ENCODE data around the gene POLR1D.

The POLR1D gene

DNA sequence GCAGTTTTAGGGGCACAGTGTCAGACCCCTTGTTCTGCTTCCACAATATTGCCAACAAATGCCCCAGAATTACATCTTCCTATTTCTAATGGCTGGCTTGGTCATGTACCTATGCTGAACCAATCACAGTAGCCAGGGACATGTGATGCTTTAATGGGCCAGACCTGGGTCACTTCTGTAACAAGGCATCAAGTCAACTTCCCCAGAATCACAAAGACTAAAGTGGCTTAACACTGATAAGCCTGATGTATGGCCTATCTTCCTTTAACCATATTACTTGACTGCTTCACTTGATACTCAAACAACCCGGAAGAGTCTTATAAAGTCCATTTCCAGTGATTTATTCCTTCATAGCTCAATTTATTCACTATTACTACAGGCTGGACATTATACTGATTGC lies 21.0 kb upstream of the POLR1D start:
- Mint-ChIP-seq H3K27ac (no peak overlapping the region), H3K9me3 (no peaks in the 10 kb centered on the region), H3K27me3 (ENCODE audit: low read depth) (no peaks in the 10 kb centered on the region), H3K4me3 (no peak overlapping the region), H3K36me3 (ENCODE audit: low read depth) (no peaks in the 10 kb centered on the region), H3K4me1 (ENCODE audit: low read depth) (peaks cover 5% of the 10 kb centered on the region)

DNA sequence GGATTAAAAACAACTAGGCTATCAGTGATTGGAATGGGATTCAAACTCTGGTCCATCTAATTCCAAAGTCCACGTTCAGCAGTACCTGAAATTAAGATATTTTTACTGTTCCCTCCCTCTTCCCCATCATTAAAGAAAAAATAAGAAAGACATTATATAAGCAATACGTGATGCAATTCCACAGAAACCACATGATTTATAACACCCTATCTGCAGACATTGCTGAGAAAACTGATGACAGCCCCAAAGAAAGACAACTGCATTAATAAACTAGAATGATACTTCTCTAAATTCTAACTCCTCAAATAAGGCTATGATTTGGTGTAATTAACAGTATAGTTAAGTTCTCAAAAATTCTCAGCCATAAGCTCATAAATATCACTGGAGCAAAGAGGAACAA lies 20.5 kb upstream of the POLR1D start:
- no peaks in the 10 kb centered on the region for H3K9me3 Mint-ChIP-seq
- H3K4me1 Mint-ChIP-seq (ENCODE audit: low read depth) = peaks cover 5% of the 10 kb centered on the region
- H3K27me3 Mint-ChIP-seq (ENCODE audit: low read depth) = no peaks in the 10 kb centered on the region
- H3K36me3 Mint-ChIP-seq (ENCODE audit: low read depth) = no peaks in the 10 kb centered on the region
- H3K4me3 Mint-ChIP-seq = no peak overlapping the region
- H3K27ac Mint-ChIP-seq = no peak overlapping the region

DNA sequence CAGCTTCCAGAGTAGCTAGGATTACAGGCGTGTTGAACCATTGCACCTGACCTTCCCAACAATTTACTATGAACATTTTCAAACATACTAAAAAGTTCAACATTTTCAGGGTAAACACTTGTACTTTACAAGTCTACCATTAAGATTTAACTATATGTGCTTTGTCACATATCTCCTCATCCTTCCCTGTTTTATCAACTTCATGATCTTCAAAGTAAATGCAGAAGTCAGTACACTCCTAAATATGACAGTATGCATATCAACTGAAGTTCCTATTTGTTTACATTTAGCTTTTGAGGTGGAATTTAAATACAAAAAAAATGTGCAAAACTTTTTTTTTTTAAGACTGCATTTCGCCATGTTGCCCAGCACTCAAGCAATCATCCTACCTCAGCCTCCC lies 19.9 kb upstream of the POLR1D start:
- Mint-ChIP-seq H3K27me3 (ENCODE audit: low read depth) (no peaks in the 10 kb centered on the region), H3K36me3 (ENCODE audit: low read depth) (no peaks in the 10 kb centered on the region), H3K9me3 (no peaks in the 10 kb centered on the region), H3K4me3 (no peak overlapping the region), H3K4me1 (ENCODE audit: low read depth) (peaks cover 5% of the 10 kb centered on the region), H3K27ac (no peak overlapping the region)

DNA sequence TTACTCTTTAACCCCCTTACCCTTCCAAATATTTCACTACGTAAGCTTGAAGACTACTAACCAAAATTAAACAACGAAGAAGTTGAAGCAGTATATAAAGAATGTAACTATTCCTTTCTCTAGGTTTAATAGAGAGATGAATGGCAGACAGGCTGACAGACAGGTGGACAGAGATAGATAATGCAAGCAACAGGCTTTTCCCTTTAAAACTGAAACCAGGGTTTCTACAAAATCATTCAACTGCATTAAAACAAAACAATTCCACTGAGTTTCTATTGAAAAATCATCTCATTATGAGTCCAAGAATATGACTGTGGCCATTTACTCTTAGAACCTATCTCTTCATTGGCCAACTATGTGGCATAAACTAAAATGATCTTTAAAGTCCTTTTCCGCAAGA lies 16.6 kb upstream of the POLR1D start:
- H3K36me3 Mint-ChIP-seq (ENCODE audit: low read depth) = no peaks in the 10 kb centered on the region
- H3K4me1 Mint-ChIP-seq (ENCODE audit: low read depth) = peaks cover 5% of the 10 kb centered on the region
- H3K27me3 Mint-ChIP-seq (ENCODE audit: low read depth) = no peaks in the 10 kb centered on the region
- H3K4me3 Mint-ChIP-seq = no peak overlapping the region
- no peaks in the 10 kb centered on the region for H3K9me3 Mint-ChIP-seq
- no peak overlapping the region for H3K27ac Mint-ChIP-seq

- H3K27me3 Mint-ChIP-seq (ENCODE audit: low read depth) = no peaks in the 10 kb centered on the region
- no peak overlapping the region for H3K27ac Mint-ChIP-seq
- no peaks in the 10 kb centered on the region for H3K9me3 Mint-ChIP-seq
- no peaks in the 10 kb centered on the region for H3K36me3 Mint-ChIP-seq (ENCODE audit: low read depth)
- H3K4me1 Mint-ChIP-seq (ENCODE audit: low read depth) = peaks cover 2% of the 10 kb centered on the region
- H3K4me3 Mint-ChIP-seq = no peak overlapping the region
These were observed 16.0 kb upstream of the POLR1D start for GRCh38 chr13:27605610-27606200.

- Mint-ChIP-seq H3K27me3 (ENCODE audit: low read depth) (no peaks in the 10 kb centered on the region), H3K27ac (no peak overlapping the region), H3K9me3 (no peaks in the 10 kb centered on the region), H3K4me1 (ENCODE audit: low read depth) (peaks cover 2% of the 10 kb centered on the region), H3K36me3 (ENCODE audit: low read depth) (no peaks in the 10 kb centered on the region), H3K4me3 (no peak overlapping the region)
These were observed 14.6 kb upstream of the POLR1D start for GRCh38 chr13:27607125-27607524.

- Mint-ChIP-seq H3K27ac (no peak overlapping the region), H3K36me3 (ENCODE audit: low read depth) (no peaks in the 10 kb centered on the region), H3K9me3 (peaks cover 6% of the 10 kb centered on the region), H3K4me3 (no peak overlapping the region), H3K27me3 (ENCODE audit: low read depth) (no peaks in the 10 kb centered on the region), H3K4me1 (ENCODE audit: low read depth) (peaks cover 18% of the 10 kb centered on the region)
These were observed 8.1 kb upstream of the POLR1D start for GRCh38 chr13:27613628-27614027.

DNA sequence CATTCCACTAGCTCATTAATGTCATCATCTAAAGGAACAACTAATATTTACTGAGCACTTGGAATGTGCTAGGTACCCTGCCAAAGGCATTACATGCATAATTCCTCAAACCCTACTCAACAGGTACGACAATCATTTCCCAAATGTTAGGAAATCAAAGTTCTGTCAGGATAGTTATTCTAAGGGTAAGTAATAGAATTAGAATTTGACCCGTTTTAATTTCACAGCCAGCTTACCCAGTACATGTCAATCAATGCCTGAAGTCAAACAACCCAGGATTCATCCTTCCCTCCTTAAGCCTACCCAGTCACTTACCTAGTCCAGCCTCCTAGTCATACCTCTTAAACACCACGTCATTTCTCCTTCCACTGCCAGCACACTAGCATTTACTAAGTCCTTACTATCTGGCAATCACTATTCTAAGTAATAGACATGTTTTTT lies 3.8 kb upstream of the POLR1D start:
- H3K27me3 Mint-ChIP-seq (ENCODE audit: low read depth) = no peaks in the 10 kb centered on the region
- peaks cover 26% of the 10 kb centered on the region for H3K4me1 Mint-ChIP-seq (ENCODE audit: low read depth)
- H3K9me3 Mint-ChIP-seq = peaks cover 6% of the 10 kb centered on the region
- H3K27ac Mint-ChIP-seq = no peak overlapping the region
- H3K4me3 Mint-ChIP-seq = no peak overlapping the region
- H3K36me3 Mint-ChIP-seq (ENCODE audit: low read depth) = peaks cover 7% of the 10 kb centered on the region

DNA sequence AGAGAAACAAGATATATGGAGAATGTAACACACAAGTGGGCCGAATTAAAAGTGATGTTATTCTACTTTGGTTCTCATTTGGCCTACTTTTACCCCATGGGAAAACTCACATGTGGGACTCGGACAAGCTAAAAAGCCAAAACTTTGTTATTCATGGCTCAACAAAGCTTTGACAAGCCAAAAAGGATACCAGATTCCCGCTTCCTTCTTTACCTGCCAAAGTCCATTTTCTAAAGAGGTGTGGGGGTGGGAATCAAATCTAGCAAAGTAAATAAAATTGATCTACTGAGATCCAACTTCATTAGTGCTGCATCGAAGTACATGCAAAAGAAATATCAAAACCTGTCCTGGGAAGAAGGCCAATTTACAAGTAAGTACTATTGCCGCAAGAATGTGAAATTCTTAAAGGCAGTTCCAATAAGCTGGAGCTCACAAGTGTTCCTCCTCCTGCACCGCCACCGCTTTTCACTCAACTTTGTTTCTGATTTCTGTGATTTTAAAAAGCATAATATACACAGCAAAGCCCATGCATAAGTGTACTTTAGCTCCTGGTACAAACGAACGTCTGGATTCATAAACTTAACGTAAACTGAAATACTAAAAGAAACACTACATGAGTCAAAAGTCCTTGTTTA lies 2.5 kb upstream of the POLR1D start:
- Mint-ChIP-seq H3K36me3 (ENCODE audit: low read depth) (peaks cover 17% of the 10 kb centered on the region), H3K27ac (peak overlapping the region; percentile 84), H3K27me3 (ENCODE audit: low read depth) (no peaks in the 10 kb centered on the region), H3K4me3 (peak overlapping the region; percentile 90), H3K4me1 (ENCODE audit: low read depth) (peaks cover 33% of the 10 kb centered on the region), H3K9me3 (peaks cover 4% of the 10 kb centered on the region)

DNA sequence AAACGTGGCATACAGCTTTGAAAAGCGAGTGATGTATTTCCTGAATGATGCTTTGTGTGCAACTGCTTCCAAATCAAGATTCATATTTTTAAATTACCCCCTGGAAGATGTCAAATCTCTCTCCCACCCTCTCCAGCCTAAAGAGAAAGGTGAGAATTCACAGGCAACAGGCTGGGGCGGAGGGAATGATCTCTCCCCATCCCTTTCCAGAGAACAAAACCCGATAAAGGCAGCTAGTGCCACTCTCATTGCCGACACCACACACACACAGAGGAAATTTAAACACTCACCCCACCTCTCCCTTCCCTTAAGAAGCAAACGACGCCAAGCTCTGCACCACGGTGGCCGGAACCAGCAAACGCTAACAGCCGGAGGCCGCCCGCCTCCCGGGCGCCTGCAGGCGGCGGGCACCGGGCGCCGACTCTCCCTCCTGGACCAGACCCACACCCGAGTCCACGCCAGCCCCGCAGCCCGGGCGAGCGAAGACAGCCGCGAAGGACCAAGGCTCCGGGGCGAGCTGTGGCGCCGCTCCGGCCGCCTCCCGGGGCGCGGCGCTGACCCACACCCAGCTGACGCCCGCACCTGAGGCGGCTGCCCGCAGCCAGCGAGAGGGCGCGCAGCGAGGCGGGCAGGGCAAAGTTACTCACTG lies 1.8 kb upstream of the POLR1D start:
- H3K27me3 Mint-ChIP-seq (ENCODE audit: low read depth) = no peaks in the 10 kb centered on the region
- H3K4me1 Mint-ChIP-seq (ENCODE audit: low read depth) = peaks cover 35% of the 10 kb centered on the region
- H3K27ac Mint-ChIP-seq = peak overlapping the region; percentile 84
- no peaks in the 10 kb centered on the region for H3K9me3 Mint-ChIP-seq
- H3K36me3 Mint-ChIP-seq (ENCODE audit: low read depth) = peaks cover 19% of the 10 kb centered on the region
- peak overlapping the region; percentile 90 for H3K4me3 Mint-ChIP-seq

DNA sequence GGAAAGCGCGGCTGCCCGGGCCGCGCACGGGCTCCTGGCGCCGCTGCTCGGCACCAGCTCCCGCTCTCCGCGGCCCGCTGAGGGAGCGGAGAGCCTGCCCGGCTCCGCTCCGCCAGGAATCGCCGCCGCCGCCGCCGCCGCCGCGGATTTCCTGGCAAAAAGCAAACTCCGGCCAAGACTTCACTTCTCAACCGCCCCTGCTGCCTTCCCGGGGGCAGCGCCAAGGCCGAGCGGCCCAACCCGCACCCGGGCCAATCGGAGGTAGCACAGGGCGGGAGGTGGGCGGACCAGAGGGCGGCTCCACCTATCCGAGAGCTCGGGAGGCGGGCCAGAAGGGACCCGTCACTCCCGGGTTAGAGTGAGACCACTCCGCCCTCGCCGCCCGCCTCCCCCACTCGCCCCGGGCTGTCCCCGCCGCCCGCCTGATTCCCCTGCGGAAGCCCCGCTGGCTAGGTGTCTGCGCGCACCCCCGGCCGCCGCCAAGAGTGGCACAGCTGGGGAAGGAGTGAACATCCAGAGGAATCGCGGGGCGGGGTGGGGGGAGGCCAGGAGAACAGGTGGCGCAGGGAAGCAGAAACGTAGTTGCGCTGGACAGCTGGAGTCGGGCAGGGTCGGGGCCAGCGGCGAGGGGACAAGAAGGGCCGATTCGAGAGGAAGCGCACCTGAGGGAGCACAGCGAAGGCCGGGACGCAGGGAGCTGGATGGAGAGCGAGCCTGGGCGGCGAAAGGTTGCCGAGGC lies 1.1 kb upstream of the POLR1D start, which contains the start of gene LNX2:
TSS of gene LNX2 (minus strand) at position 153 of the 739 bp plus-strand sequence. CDS start 38,826 bp downstream, outside the sequence.
- peak within 1 kb of the TSS; percentile 86 for H3K27ac Mint-ChIP-seq
- H3K27me3 Mint-ChIP-seq (ENCODE audit: low read depth) = no peaks in the 10 kb centered on the region
- peaks cover 25% of the 10 kb centered on the region for H3K36me3 Mint-ChIP-seq (ENCODE audit: low read depth)
- peaks cover 41% of the 10 kb centered on the region for H3K4me1 Mint-ChIP-seq (ENCODE audit: low read depth)
- no peaks in the 10 kb centered on the region for H3K9me3 Mint-ChIP-seq
- H3K4me3 Mint-ChIP-seq = peak within 1 kb of the TSS; percentile 90

DNA sequence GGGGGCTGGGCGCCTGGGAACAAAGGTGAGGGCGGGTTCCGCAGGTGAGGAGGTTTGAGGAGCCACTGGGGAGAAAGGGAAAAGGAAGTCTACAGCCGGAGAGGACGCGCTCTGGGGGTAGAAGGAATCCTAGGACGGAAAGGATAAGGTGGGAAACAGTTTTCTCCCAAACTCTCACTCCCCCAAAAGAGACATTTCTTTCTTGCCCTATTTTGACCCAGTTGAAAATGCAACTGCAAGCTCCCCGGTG lies 651 bp upstream of the POLR1D start:
- Mint-ChIP-seq H3K36me3 (ENCODE audit: low read depth) (peaks cover 25% of the 10 kb centered on the region), H3K9me3 (no peaks in the 10 kb centered on the region), H3K4me3 (peak overlapping the region; percentile 87), H3K4me1 (ENCODE audit: low read depth) (peaks cover 45% of the 10 kb centered on the region), H3K27ac (peak overlapping the region; percentile 86), H3K27me3 (ENCODE audit: low read depth) (no peaks in the 10 kb centered on the region)

DNA sequence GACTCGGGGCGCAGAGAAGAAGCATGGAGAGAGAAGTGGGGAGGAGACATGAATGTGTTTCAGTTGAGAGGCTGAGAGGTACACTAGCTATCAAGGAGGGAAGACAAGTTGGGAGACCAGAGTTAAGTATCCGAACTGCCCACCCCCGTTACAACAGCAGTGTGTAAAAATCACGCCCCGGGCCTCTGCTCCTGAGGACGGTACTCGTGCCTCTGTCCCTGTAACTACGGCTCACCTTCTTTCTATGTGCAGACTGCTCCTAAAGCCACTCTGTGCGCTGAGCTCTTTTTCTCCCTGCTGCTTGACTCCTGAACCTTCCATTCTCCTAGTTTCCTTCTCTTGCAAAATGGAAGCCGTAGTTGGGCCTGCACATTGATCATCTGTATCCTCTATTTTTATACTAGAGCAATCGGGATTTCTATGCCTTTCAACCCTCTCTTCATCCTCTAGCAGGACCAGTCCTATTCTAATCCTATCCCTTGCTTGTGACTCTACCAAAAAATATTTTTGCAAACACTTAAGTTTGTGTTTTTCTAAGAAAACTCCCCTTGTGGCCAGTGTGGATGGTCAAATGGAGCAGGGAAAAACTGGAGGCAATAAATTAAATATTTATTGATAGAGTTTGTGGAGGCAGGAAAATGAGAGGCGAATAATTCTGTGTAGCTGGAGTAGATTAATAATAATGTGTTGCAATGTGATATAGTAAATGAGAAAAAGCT lies 569 bp downstream of the POLR1D start:
- H3K4me1 Mint-ChIP-seq (ENCODE audit: low read depth) = peaks cover 52% of the 10 kb centered on the region
- peaks cover 29% of the 10 kb centered on the region for H3K36me3 Mint-ChIP-seq (ENCODE audit: low read depth)
- no peaks in the 10 kb centered on the region for H3K9me3 Mint-ChIP-seq
- H3K27me3 Mint-ChIP-seq (ENCODE audit: low read depth) = no peaks in the 10 kb centered on the region
- H3K4me3 Mint-ChIP-seq = peak overlapping the region; percentile 99
- peak overlapping the region; percentile 97 for H3K27ac Mint-ChIP-seq

GRCh38 chr13:27622881-27623280 lies 1.2 kb downstream of the POLR1D start:
- H3K36me3 Mint-ChIP-seq (ENCODE audit: low read depth) = peaks cover 31% of the 10 kb centered on the region
- H3K27ac Mint-ChIP-seq = peak overlapping the region; percentile 97
- H3K4me1 Mint-ChIP-seq (ENCODE audit: low read depth) = peaks cover 54% of the 10 kb centered on the region
- peak overlapping the region; percentile 99 for H3K4me3 Mint-ChIP-seq
- H3K9me3 Mint-ChIP-seq = no peaks in the 10 kb centered on the region
- H3K27me3 Mint-ChIP-seq (ENCODE audit: low read depth) = no peaks in the 10 kb centered on the region

All from T-helper 1 cell treated with Interleukin-12 subunit alpha and Interleukin-12 subunit beta and Interleukin-4 antibody, amounts not matched to agents 30 μg/mL and 1 μg/mL, for 36 hours (primary cell).